Heart right ventricle (tissue), 16 donors: ENCODE measurements around the gene CCDC180. TPM values are rescaled to one million over a fixed set of nuclear protein-coding genes. Genes with fewer than 3 reads are reported as not detected.

ENCODE experiments used
- ATAC-seq, 8 donors: fragments of 200-7000 bp; cut with Tn5 transposase; one replicate each; pipeline ENCODE4 v1.9.1; 2020; ENCODE audit warnings: mild to moderate bottlenecking in 8 of 8, moderate library complexity in 8 of 8, moderate number of reproducible peaks in 1 of 8
- DNase-seq, 2 donors: peaks; one replicate each; pipeline ENCODE4 v3.0.0-alpha.2; 2020
- H3K27ac ChIP-seq, 10 donors: fragments of 200-600 bp; sonication (generic) in 2 of 10; one replicate each; pipeline versions ENCODE4 v1.5.0 to v1.8.0; 2020 to 2022; ENCODE audit warnings: mild to moderate bottlenecking in 3 of 10
- H3K27me3 ChIP-seq, 7 donors: fragments of 200-600 bp; one replicate each; pipeline ENCODE4 v1.8.0; 2021 to 2022; ENCODE audit warnings: mild to moderate bottlenecking in 2 of 7
- H3K36me3 ChIP-seq, 9 donors: fragments of 200-600 bp; sonication (generic) in 1 of 9; one replicate each; pipeline versions ENCODE4 v1.5.0 to v1.8.0; 2020 to 2022; ENCODE audit warnings: mild to moderate bottlenecking in 2 of 9
- H3K4me1 ChIP-seq, 9 donors: fragments of 200-600 bp; sonication (generic) in 1 of 9; one replicate each; pipeline versions ENCODE4 v1.5.0 to v1.8.0; 2020 to 2022; ENCODE audit warnings: mild to moderate bottlenecking in 4 of 9
- H3K4me3 ChIP-seq, 10 donors: fragments of 200-600 bp; sonication (generic) in 2 of 10; one replicate each; pipeline versions ENCODE4 v1.5.0 to v1.8.0; 2020 to 2022; ENCODE audit warnings: mild to moderate bottlenecking in 7 of 10, moderate library complexity in 2 of 10
- H3K9me3 ChIP-seq, 11 donors: fragments of 200-600 bp in 10 of 11; sonication (generic) in 2 of 11; one replicate each; pipeline versions ENCODE4 v1.5.0 to v1.8.0; 2013 to 2022; ENCODE audit warnings: mild to moderate bottlenecking in 2 of 11, control low read depth in 1 of 11, moderate library complexity in 1 of 11
- WGBS, 2 donors: extraction: QIAGEN DNeasy Blood & Tissue Kit; methylation state at CpG; one replicate each; pipeline ENCODE4 v1.1.7; 2013; ENCODE audit warnings: inconsistent platforms in 1 of 2; 5-methylcytosine and 5-hydroxymethylcytosine counted together
- intact Hi-C, 10 donors: fragments of 100-400 bp; cut with DNase I; formaldehyde crosslinking; loops; one replicate each; pipeline versions ENCODE4 v1.11.1 to v1.14.2; 2022
- polyA plus RNA-seq, 2 donors: library from polyadenylated mRNA; stranded (reverse); fragments of 200-250 nt; gene quantifications; one replicate each; pipeline ENCODE4 v1.2.3, GENCODE V29; 2013
- total RNA-seq, 10 donors: library from RNA; stranded (reverse); fragmentation: NEBNext Ultra II Directional in 3 of 10; extraction: Animal tissue kit (Norgen Biotek cat#: 25700) in 3 of 10; gene quantifications; one replicate each; pipeline versions ENCODE4 v1.2.1 to v1.2.4, GENCODE V29; 2021 to 2023
- TF ChIP-seq, protein P1 (sequence below), 9 donors: fragments of 200-600 bp; sonication (generic) in 2 of 9; IDR thresholded peaks; one replicate each; pipeline versions ENCODE4 v1.5.0 to v1.8.0; 2021 to 2022; ENCODE audit warnings: antibody characterized with exemption in 9 of 9, mild to moderate bottlenecking in 5 of 9, moderate library complexity in 1 of 9
- donor health status: Arrhythmogenic right ventricular cardiomyopathy.
- donor health status: ischemic (EF 13 %, LVEDD 7.1; RV severe dilation, severe dysfunction).
- donor health status: healthy with polysubstance abuse.
- donor health status: DM: no; HTN: yes; CAD: no.
- donor health status: DM: no; HTN: no; CAD: no.
- donor health status: ischemic (EF 25% LVEDD 6.9; RV normal size, moderate dysfunction).
- donor health status: ischemic (EF 25% LVEDD 5.7; RV mildly dilated, moderate dysfunction).
- donor health status: healthy.
- donor health status: DM: yes; HTN: yes; CAD: no.
- donor health status: Ischemic cardiomyopathy.
- donor health status: ischemic (EF 35%, LVEDD 5.7; RV mildly dilated, moderate dysfunction).
- donor health status: nonischemic (EF 11% LVEDD 7.7; RV severe dilation, severe dysfunction).
- donor health status: DM: yes; HTN: yes; CAD: no.
- donor health status: PGD.
- donor health status: ischemic (EF 29% LVEDD 5.4; RV normal size, mild dysfunction).
- donor health status: nonischemic (EF 23%, LVEDD 6.1; RV moderate dilation, normal function).

CCDC180 gene
- total and polyA plus RNA-seq, 12 donors, result 0.75 to 9.6 (median 2.9) TPM

DNA sequence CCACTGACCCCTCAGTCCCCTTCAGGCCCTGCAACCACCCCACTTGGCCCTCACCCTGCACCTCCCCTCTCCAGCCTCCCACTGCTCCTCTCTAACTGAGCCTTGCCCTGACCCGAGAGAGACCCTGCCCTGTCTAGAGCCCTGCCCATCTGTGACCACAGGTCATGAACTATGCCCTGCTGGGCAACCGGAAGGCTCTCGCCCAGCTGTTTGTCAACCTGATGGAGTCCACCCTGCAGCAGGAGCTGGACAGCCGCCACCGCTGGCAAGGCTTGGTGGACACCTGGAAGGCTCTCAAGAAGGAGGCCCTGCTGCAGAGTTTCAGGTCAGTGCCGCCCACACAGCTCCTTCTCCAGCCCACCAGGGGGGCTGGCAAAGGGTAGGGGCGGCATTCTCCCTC lies 9.4 kb downstream of the CCDC180 start:
- ATAC-seq (peak in 1 of 8 donors; percentile 43), DNase-seq (no peak)
- Histone ChIP-seq H3K27ac (no peak overlapping the region), H3K4me3 (no peak overlapping the region), H3K9me3 (no peaks in the 10 kb centered on the region), H3K27me3 (no peaks in the 10 kb centered on the region), H3K4me1 (no peaks in the 10 kb centered on the region), H3K36me3 (peaks cover 0 to 95% (median 5%) of the 10 kb centered on the region in 9 donors)
- intact Hi-C loops, result no loop called here
- WGBS, 2 donors, result 94 to 97% methylated on average over 7 of the region's 7 CpGs
- TF ChIP-seq, protein P1, sequence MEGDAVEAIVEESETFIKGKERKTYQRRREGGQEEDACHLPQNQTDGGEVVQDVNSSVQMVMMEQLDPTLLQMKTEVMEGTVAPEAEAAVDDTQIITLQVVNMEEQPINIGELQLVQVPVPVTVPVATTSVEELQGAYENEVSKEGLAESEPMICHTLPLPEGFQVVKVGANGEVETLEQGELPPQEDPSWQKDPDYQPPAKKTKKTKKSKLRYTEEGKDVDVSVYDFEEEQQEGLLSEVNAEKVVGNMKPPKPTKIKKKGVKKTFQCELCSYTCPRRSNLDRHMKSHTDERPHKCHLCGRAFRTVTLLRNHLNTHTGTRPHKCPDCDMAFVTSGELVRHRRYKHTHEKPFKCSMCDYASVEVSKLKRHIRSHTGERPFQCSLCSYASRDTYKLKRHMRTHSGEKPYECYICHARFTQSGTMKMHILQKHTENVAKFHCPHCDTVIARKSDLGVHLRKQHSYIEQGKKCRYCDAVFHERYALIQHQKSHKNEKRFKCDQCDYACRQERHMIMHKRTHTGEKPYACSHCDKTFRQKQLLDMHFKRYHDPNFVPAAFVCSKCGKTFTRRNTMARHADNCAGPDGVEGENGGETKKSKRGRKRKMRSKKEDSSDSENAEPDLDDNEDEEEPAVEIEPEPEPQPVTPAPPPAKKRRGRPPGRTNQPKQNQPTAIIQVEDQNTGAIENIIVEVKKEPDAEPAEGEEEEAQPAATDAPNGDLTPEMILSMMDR (IDR thresholded peaks at IDR 0.05), result no peak

DNA sequence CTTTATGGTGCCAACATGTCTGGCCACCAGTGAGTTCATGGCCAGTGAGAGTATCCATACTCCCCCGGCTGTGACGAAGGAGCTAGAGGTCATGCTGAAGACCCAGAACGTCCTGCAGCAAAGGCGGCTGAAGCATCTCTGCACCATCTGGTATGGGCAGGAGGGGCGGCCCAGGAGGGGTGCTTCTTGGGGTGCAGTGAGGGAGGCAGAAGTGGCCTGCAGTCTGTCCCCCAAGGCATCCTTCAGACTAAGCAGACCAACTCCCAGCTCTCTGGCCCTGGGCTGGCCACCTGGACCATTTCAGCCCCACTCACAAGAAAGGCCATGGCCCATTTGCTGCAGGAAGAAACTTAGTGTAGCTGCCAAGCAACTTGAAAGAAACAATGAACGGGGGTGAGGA lies 11.0 kb downstream of the CCDC180 start:
- intact Hi-C loops, result no loop called here
- no peak overlapping the region for H3K4me3 ChIP-seq
- peaks cover 0 to 95% (median 8%) of the 10 kb centered on the region in 9 donors for H3K36me3 ChIP-seq
- WGBS, 2 donors, result 90 to 94% methylated on average over 6 of the region's 6 CpGs
- no peaks in the 10 kb centered on the region for H3K9me3 ChIP-seq
- ATAC-seq (no peak), DNase-seq (no peak)
- H3K4me1 ChIP-seq, result no peaks in the 10 kb centered on the region
- H3K27me3 ChIP-seq, result no peaks in the 10 kb centered on the region
- no peak overlapping the region for H3K27ac ChIP-seq
- TF ChIP-seq, protein P1 (IDR thresholded peaks at IDR 0.05), result no peak

DNA sequence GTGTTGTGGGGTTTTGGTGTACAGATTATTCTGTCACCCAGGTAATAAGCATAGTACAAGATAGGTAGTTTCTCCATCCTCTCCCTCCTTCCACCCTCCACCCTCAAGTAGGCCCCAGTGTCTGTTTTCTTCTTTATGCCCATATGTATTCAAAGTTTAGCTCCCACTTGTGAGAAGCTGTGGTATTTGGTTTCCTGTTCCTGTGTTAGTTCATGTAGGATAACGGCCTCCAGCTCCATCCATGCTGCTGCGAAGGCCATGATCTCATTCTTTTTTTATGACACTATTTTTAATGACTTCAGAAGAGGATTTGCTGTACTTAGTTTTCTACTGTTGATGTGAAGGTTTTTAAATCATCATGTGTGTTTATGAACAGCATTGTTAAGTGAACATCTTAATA lies 11.9 kb downstream of the CCDC180 start:
- intact Hi-C loops, result no loop called here
- Histone ChIP-seq H3K9me3 (no peaks in the 10 kb centered on the region), H3K36me3 (peaks cover 0 to 95% (median 6%) of the 10 kb centered on the region in 9 donors)

DNA sequence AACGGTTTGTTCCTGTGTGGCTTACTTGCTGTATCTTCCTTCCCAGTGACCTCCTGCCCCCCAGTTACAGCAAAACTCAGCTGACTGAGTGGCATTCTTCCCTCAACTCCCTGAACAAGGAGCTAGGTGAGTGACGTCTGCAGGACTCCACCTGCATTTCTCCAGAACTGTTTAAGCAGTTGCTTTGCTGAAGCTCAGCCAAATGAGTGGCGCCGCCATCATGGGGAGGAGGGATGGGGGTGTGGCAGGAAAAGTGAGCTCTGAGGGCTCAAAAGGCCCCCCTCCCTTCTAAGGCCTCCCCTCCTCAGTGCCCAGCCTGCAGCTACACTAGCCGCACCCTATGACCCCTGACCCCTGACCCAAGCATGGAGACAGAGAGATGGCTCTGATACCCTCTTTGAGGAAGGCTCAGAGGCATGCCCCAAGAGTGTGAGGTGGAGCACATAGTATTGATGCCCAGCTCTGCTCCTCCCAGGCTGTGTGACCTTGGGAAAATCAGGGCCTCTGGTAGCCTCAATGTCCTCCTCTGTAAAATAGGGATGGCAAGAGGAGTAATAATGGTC lies 12.7 kb downstream of the CCDC180 start:
- no peak for DNase-seq
- Histone ChIP-seq H3K27ac (no peak overlapping the region), H3K9me3 (no peaks in the 10 kb centered on the region), H3K27me3 (no peaks in the 10 kb centered on the region), H3K36me3 (peaks cover 0 to 95% (median 3%) of the 10 kb centered on the region in 9 donors), H3K4me3 (no peak overlapping the region), H3K4me1 (no peaks in the 10 kb centered on the region)
- intact Hi-C loops, result no loop called here
- no peak for ATAC-seq
- TF ChIP-seq, protein P1 (IDR thresholded peaks at IDR 0.05), result no peak
- WGBS, 2 donors, result 90% methylated on average over 5 of the region's 5 CpGs

More for the DNA sequence above, 11.9 kb downstream of the CCDC180 start:
- DNase-seq, result no peak
- TF ChIP-seq, protein P1 (IDR thresholded peaks at IDR 0.05), result no peak
- Histone ChIP-seq H3K4me3 (no peak overlapping the region), H3K27me3 (no peaks in the 10 kb centered on the region), H3K27ac (no peak overlapping the region), H3K4me1 (no peaks in the 10 kb centered on the region)
- WGBS, 2 donors, result 68 to 72% methylated on average over 2 of the region's 2 CpGs
- no peak for ATAC-seq
